Smooth muscle cell of the brain vasculature (primary cell): ENCODE results near the gene OR7A5.
"Not testable (repeated sequence)": the region's sequence is repeated elsewhere in the genome, so short reads cannot be mapped to it uniquely, and the experiment has no call there.

Experiments used
- DNase-seq: peaks from one replicate; pipeline ENCODE4 v3.0.0-alpha.2; 2012; ENCODE audit warnings: low read depth, low spot score

The OR7A5 gene

GRCh38 chr19:14785102-14785793 lies 49.7 kb downstream of the OR7A5 start:
- not testable (repeated sequence) for DNase-seq

GRCh38 chr19:14784730-14785101 lies 50.3 kb downstream of the OR7A5 start:
- not testable (repeated sequence) for DNase-seq

- DNase-seq = not testable (repeated sequence)
Observed at GRCh38 chr19:14783410-14783998, 51.5 kb downstream of the OR7A5 start.

- no peak for DNase-seq
Observed at GRCh38 chr19:14782626-14783409, 52.2 kb downstream of the OR7A5 start.

GRCh38 chr19:14781713-14782536 lies 53.1 kb downstream of the OR7A5 start:
- not testable (repeated sequence) for DNase-seq

- not testable (repeated sequence) for DNase-seq
Observed at GRCh38 chr19:14780622-14781225, 54.3 kb downstream of the OR7A5 start.

- DNase-seq = no peak
Observed at GRCh38 chr19:14779151-14779550, 55.8 kb downstream of the OR7A5 start.

GRCh38 chr19:14778110-14778845 lies 56.7 kb downstream of the OR7A5 start, which contains the start of gene ADGRE2:
Gene ADGRE2, minus strand, starts transcription at chr19:14778560. Its CDS starts 1,804 bp downstream, at chr19:14776756.
- DNase-seq = not testable (repeated sequence)

- DNase-seq = not testable (repeated sequence)
Observed at GRCh38 chr19:14777645-14778044, 57.3 kb downstream of the OR7A5 start.
